Measurements from ENCODE around the gene FAM222A. TPM values are rescaled to one million over a fixed set of nuclear protein-coding genes. Genes with fewer than 3 reads are reported as not detected.
A peak's percentile ranks its signal among the peaks of the same experiment; 100 is the strongest.

FAM222A gene
- total and polyA plus RNA-seq, 2 of the 8 experiments (the other 6 are each of a cell fraction or from before 2014, with no cell fraction given), result 0.94 to 1.1 TPM

GRCh38 chr12:109693160-109693559, 20.5 kb upstream of the FAM222A start:
- no peak overlapping the region for H4K91ac ChIP-seq (replicated peaks; ENCODE audit: insufficient read length, low read length)
- H3K23me2 ChIP-seq (ENCODE audit: low read depth, low read length), result 0 out of 2 replicates have a peak, but pooled peaks cover 1% of the 10 kb centered on the region
- FAIRE-seq, result no peak
- H4K20me1 ChIP-seq (replicated peaks in 1 of 2; ENCODE audit: control insufficient read depth in 1 of 2, insufficient read depth in 2 of 2, low read length in 2 of 2), result no peaks in the 10 kb centered on the region
- POLR2A ChIA-PET (ENCODE audit: partially characterized antibody), result no interaction called here
- H2BK12ac ChIP-seq (ENCODE audit: low read depth, low read length), result no peak overlapping the region
- no peak overlapping the region for H3K4me2 ChIP-seq (ENCODE audit: insufficient read depth in 1 of 2, low read depth in 2 of 2, low read length in 2 of 2)
- H2BK5ac ChIP-seq (ENCODE audit: low read depth, low read length), result no peak overlapping the region
- no peak overlapping the region for H3K14ac ChIP-seq (ENCODE audit: insufficient read length)
- 100% methylated on average over 1 of the region's 1 CpG; no CpG with 5 or more reads in 1 of the 2 experiments for WGBS, 2 experiments (ENCODE audit: extremely low coverage in 1 of 2, insufficient coverage in 1 of 2, insufficient read length in 1 of 2, insufficient replicate concordance in 2 of 2, low coverage in 1 of 2, low lambda C conversion rate in 2 of 2, missing lambda C conversion rate in 1 of 2)
- no peaks in the 10 kb centered on the region for H3K36me3 ChIP-seq (ENCODE audit: control insufficient read depth in 2 of 4, insufficient read depth in 4 of 4, low read length in 3 of 4)
- no peak overlapping the region for H2BK20ac ChIP-seq (ENCODE audit: low read length)
- H2AK5ac ChIP-seq (ENCODE audit: low read depth, low read length), result no peak overlapping the region
- H3K4ac ChIP-seq (replicated peaks; ENCODE audit: insufficient read length, low read depth, low read length), result no peak overlapping the region
- no peaks in the 10 kb centered on the region for H3K79me1 ChIP-seq (ENCODE audit: low read depth, low read length)
- peaks cover 0 to 5% (median 3%) of the 10 kb centered on the region in 4 experiments; a peak in 3 of 7 replicates for H3K4me1 ChIP-seq (replicated peaks in 1 of 4; ENCODE audit: control insufficient read depth in 3 of 4, insufficient read depth in 4 of 4, low read length in 3 of 4)
- H3K79me2 ChIP-seq (ENCODE audit: control insufficient read depth in 1 of 2, insufficient read depth in 2 of 2, low read length in 2 of 2), result no peaks in the 10 kb centered on the region
- no peaks in the 10 kb centered on the region for H3K27me3 ChIP-seq (replicated peaks in 1 of 4; ENCODE audit: control insufficient read depth in 3 of 4, extremely low read depth in 1 of 4, insufficient read depth in 3 of 4, low read length in 3 of 4)
- CTCF ChIA-PET (ENCODE audit: partially characterized antibody), result interaction anchor here (1.2 to 2.2 kb wide), 8 partner anchors 13 to 174 kb away, joined by 3 to 9 read pairs (median 4); no protein-coding TSS in a partner anchor
- no peak overlapping the region for H3K23ac ChIP-seq (ENCODE audit: insufficient read length)
- DNase-seq (ENCODE audit: low read depth in 1 of 2, low spot score in 2 of 2), result no peak
- no peak overlapping the region for H2BK15ac ChIP-seq (ENCODE audit: low read length)
- H4K8ac ChIP-seq (ENCODE audit: extremely low read depth, insufficient read depth, low read length), result no peak overlapping the region
- no peak overlapping the region for H3K9ac ChIP-seq (replicated peaks in 1 of 4; ENCODE audit: extremely low read depth in 1 of 4, low read depth in 3 of 4, low read length in 3 of 4)
- TF ChIP-seq, protein P1, sequence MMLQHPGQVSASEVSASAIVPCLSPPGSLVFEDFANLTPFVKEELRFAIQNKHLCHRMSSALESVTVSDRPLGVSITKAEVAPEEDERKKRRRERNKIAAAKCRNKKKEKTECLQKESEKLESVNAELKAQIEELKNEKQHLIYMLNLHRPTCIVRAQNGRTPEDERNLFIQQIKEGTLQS (IDR thresholded peaks at IDR 0.05; ENCODE audit: insufficient read depth, low read depth, low read length), result no peak
- TF ChIP-seq KDM1A (IDR thresholded peaks at IDR 0.05; ENCODE audit: borderline replicate concordance, low read length) (peak; percentile 74; the same call in 1 of the 2 replicates), GTF2F1 (IDR thresholded peaks at IDR 0.05; ENCODE audit: borderline replicate concordance, low read depth, low read length) (no peak), POU5F1 (IDR thresholded peaks at IDR 0.05; ENCODE audit: low read depth, low read length) (no peak), SP1 (IDR thresholded peaks at IDR 0.05; ENCODE audit: low read depth, low read length) (no peak)
- no peak overlapping the region for H2BK120ac ChIP-seq (replicated peaks; ENCODE audit: low read depth, low read length)
- H3K27ac ChIP-seq (ENCODE audit: low read depth, low read length), result no peak overlapping the region
- H2AFZ ChIP-seq (ENCODE audit: low read length), result no peak overlapping the region
- no peak overlapping the region for H3K18ac ChIP-seq (ENCODE audit: extremely low read depth, low read length)
- H3K56ac ChIP-seq (replicated peaks; ENCODE audit: insufficient read length, low read depth, low read length), result no peak overlapping the region
- H3K4me3 ChIP-seq (ENCODE audit: extremely low read depth in 1 of 4, insufficient read depth in 2 of 4, low read depth in 3 of 4, low read length in 4 of 4), result no peak overlapping the region
- no peak overlapping the region for H4K5ac ChIP-seq (ENCODE audit: insufficient read length, low read depth, low read length)
- no peaks in the 10 kb centered on the region for H3K9me3 ChIP-seq (ENCODE audit: insufficient read depth in 2 of 2, low read depth in 1 of 2, low read length in 1 of 2)
